Prostate gland (tissue), 2 donors: ENCODE data around the gene CBFA2T3.

Experiments
- POLR2AphosphoS5 ChIP-seq: sonication (generic); formaldehyde crosslinking; IDR thresholded peaks from one replicate; pipeline ENCODE4 v1.6.1; 2017; ENCODE audit warnings: antibody characterized with exemption
- TF ChIP-seq, protein P1 (sequence below), 4 experiments: fragments of 200-600 bp in 2 of 4; fragments of 450-650 bp in 2 of 4; sonication (generic) in 2 of 4; IDR thresholded peaks; 1 replicate in 3 of 4; 2 replicates in 1 of 4; pipeline ENCODE4 v1.5.1; 2016 to 2019; ENCODE audit warnings: antibody characterized with exemption in 4 of 4, mild to moderate bottlenecking in 2 of 4, moderate library complexity in 2 of 4

DNA sequence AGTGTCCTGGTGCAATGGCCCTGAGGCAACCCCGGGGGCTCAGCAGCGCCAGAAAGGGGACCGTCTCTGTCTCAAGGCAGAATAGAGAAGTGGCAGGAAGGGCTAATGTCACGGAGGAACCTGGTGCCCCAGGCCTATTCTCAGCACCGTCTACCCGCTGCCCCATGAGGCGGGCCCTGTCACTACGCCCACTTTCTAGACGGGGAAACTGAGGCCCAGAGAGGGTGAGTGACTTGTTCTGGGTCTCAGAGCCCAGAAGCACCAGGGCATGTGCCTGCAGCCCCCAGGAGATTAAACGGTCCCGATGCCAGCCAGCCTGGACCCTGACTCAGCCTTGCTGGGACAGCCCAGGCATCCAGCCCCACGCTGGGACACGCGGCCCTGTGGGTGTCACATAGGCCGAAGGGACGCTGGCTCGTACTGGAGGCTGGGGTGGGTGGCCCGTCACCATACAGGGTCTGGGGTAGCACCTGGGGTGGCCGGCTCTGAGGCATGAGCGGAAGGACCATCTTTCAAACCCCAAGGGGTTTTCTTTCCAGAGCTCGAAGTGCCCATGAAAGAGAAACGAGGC is 70.4 kb downstream of the CBFA2T3 start:
- TF ChIP-seq, protein P1, sequence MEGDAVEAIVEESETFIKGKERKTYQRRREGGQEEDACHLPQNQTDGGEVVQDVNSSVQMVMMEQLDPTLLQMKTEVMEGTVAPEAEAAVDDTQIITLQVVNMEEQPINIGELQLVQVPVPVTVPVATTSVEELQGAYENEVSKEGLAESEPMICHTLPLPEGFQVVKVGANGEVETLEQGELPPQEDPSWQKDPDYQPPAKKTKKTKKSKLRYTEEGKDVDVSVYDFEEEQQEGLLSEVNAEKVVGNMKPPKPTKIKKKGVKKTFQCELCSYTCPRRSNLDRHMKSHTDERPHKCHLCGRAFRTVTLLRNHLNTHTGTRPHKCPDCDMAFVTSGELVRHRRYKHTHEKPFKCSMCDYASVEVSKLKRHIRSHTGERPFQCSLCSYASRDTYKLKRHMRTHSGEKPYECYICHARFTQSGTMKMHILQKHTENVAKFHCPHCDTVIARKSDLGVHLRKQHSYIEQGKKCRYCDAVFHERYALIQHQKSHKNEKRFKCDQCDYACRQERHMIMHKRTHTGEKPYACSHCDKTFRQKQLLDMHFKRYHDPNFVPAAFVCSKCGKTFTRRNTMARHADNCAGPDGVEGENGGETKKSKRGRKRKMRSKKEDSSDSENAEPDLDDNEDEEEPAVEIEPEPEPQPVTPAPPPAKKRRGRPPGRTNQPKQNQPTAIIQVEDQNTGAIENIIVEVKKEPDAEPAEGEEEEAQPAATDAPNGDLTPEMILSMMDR (IDR thresholded peaks at IDR 0.05) = no peak
- TF ChIP-seq POLR2AphosphoS5 = no peak
